HG03095 (cell line): ENCODE data around the gene BARX2.

Source experiments
- ATAC-seq: cut with Tn5 transposase; IDR thresholded peaks from one replicate; pipeline ENCODE4 v1.9.1; 2021; ENCODE audit warnings: moderate library complexity; ENCODE audit not compliant: unreplicated experiment

The BARX2 gene

GRCh38 chr11:129373489-129373953 lies 2.1 kb upstream of the BARX2 start:
- no peak for ATAC-seq

DNA sequence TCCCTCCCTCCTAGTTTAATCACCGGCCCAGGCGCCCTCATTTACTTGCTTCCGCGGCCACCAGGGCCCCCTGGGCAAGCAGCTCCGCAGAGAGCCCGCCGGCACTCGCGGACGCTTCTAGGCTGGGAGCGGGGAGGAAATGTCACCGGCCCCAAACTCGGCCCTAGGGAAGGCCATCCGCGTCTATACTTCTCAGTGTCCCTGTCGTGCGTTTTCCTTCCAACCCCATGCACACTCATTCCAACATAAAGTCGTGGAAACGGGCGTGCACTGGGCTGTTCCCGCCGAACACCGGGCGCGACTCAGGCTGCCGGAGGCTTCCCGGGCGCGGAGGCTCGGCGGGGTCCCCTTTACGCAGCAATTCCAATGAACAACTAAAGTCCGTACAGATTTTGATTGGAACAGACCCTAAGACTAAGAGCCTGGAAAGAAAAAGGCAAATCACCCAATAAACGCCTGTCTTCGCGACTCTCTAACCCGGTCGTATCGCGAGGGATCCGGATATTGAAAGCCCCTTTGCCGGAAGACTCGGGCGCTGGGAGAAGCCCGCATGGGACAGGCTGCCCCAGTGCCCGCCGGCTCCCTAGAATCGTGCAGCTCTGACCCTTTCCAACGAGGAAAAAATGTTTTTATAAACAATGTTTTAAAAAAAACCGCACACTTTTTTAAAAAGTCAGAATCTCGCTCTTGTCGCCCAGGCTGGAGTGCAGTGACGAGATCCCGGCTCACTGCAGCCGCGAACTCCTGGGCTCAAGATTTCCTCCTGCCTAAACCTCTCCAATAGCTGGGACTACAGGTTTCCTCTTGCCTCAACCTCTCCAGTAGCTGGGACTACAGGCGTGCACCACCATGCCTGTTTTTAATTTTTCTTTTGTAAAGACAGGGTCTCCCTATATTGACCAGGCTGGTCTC lies 1.3 kb upstream of the BARX2 start:
- no peak for ATAC-seq

GRCh38 chr11:129374993-129375750 lies 476 bp upstream of the BARX2 start:
- ATAC-seq: no peak

- ATAC-seq: no peak
These were observed 1.2 kb downstream of the BARX2 start for GRCh38 chr11:129376658-129377341.

GRCh38 chr11:129377739-129378138 lies 2.1 kb downstream of the BARX2 start:
- no peak for ATAC-seq

GRCh38 chr11:129380413-129380812 lies 4.8 kb downstream of the BARX2 start:
- no peak for ATAC-seq

DNA sequence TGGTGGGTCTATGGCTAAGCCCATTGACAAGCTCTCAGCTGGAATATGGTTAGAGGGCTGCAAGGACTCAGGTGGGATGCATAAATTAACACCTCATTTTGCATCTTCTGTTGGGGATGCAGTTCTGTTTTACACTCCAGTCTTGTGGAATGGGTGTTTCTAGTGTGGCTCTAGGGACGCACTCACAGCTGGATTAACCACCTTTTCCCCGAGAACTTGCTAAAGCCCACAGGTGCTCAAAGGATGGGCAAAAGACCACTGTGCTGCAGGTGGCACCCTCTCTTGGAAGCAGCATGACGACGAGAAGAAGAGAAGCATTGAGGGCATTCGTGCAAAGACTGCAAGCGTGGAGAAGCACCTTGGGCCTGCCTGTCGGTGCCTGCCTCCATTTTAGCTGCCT lies 6.9 kb downstream of the BARX2 start:
- no peak for ATAC-seq

DNA sequence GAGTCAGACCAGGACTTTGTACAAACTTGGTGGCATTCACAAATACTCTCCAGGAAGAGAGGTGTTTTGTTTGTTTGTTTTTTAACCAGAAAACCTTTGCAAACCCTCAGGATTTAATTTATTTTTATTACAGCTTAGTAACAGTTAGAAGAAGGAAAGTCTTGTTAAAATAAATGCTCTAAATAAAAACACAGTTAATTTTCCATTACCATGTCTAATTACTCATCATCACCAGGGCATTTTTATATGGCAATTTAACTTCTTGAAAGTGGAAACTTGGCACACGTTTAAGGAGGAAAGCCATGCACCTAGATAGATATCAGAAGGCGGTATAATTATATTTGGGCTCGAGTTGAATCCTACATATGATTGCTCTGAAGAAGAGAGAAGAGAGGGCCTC lies 7.4 kb downstream of the BARX2 start:
- no peak for ATAC-seq

DNA sequence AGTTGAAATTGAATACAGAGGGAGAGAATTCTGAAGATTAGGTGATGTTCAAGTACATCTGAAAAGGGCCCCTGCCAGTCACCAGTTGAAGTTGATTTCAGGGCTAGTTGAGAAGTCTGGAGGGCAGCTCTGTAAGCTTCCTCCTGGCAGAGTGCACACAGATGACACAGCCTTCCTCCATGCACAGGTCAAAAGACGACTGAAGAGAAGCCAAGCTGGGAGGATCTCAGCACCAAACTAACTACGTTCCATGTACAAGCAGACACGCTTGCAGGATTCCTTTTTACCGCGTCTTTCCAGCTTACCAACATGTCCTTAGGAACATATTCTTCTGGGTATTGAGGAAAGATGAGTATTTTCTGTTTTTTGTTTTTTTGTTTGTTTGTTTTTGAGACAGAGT lies 7.9 kb downstream of the BARX2 start:
- no peak for ATAC-seq

DNA sequence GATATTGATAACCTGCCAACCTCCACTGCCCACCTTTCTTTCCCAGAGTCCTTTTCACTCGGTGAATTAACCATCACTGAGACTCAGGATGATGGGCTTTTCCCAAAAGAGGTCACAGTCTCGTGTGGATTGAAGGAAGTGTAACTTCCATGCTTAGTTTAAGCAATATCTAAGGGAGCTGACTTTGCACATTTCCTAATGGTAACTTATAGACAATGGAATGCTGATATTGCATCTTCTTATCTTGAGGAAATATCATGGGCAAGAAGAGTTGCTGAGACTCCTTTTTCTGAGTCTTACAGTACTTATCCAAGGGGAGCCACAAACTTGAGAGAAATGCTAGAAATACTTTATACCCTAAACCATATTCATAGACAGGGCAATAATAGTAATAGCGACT lies 8.8 kb downstream of the BARX2 start:
- ATAC-seq: no peak

DNA sequence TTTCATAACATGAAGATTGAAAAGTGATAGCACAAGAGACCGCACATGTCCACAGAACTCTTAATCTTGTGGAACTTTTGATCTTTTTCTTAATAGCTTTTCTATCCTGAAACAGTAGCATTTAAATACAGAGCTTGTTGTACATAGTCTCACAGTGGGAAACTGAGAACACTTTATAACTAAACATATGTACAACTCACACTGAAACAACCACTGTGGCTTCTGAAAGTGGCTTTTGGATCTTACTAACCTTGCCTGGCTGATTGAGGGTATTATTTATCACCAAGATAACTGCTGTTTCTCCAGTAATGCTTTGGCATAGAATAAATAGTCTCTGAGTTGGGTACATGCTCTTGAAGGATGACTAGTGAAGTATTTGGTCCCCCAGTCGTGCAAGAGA lies 10.2 kb downstream of the BARX2 start:
- no peak for ATAC-seq

- no peak for ATAC-seq
These were observed 11.2 kb downstream of the BARX2 start for GRCh38 chr11:129386795-129387397.

- no peak for ATAC-seq
These were observed 11.8 kb downstream of the BARX2 start for GRCh38 chr11:129387434-129387833.

DNA sequence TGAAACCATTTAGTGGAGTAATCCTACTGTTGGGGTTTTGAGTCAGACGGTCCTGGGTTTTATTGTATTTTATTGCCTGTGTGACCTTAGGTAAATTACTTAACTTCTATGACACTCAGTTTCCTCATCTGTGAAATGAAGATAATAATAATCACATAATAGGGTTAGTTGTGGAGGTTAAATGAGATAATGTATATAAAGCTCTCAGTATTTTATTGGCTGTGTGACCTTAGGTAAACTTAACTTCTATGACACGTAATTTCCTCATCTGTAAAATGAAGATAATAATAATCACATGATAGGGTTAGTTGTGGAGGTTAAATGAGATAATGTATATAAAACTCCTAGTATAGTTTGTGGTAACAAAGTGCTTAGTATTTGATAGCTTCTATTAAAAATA lies 13.2 kb downstream of the BARX2 start:
- ATAC-seq: no peak

- ATAC-seq: no peak
These were observed 14.7 kb downstream of the BARX2 start for GRCh38 chr11:129390303-129390821.

DNA sequence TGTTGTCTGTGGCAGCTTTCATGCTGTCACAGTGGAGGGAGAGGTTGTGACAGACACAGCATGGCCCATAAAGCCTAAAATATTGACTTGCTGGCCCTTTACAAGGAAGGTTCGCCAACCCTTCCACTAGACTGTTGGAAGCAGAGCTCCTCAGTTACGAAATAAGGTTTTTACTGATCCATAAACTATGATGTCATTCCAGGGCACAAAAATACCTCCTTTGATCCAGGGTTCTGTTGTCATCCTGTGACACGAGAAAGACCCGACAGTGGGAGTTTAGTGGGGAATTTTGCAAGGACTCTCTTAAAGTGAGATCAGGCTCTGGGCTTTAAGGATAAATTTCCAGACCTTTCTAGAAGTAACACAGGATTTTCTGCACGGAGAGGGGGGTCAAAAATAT lies 15.7 kb downstream of the BARX2 start:
- ATAC-seq: no peak

- no peak for ATAC-seq
These were observed 16.2 kb downstream of the BARX2 start for GRCh38 chr11:129391821-129392220.

DNA sequence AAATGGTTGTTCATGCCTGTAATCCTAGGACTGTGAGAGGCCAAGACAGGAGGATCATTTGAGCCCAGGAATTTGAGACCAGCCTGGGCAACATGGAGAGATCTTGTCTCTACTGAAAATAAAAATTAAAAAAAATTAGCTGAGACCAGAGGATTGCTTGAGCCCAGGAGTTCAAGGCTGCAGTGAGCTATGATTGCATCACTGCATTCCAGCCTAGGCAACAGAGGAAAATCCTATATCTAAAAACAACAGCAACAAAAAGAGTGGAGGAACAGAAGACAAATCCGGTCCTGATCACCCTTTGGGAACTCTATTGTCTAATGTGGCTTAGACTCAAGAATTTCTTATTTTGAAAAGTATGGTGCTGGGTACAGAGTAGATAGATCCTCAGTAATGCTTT lies 17.3 kb downstream of the BARX2 start:
- ATAC-seq: no peak

DNA sequence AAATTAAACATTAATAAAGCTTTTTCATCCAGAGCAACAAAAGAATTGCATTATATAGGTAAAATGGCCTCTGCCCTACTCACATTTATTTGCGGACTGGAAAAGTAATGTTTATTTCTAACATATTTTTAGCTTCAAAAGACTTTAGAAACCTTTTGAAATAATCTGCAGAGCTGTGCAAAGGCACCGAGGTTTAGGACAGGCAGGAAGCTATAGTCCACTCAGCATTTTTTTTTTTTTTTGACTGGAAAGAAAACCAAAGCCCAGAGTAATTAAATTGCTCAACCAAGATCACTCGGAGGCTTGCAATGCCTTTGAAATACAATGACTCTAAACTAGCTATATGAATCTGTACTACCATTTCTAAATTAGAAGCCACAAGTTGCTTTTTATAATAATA lies 19.1 kb downstream of the BARX2 start:
- ATAC-seq: no peak

DNA sequence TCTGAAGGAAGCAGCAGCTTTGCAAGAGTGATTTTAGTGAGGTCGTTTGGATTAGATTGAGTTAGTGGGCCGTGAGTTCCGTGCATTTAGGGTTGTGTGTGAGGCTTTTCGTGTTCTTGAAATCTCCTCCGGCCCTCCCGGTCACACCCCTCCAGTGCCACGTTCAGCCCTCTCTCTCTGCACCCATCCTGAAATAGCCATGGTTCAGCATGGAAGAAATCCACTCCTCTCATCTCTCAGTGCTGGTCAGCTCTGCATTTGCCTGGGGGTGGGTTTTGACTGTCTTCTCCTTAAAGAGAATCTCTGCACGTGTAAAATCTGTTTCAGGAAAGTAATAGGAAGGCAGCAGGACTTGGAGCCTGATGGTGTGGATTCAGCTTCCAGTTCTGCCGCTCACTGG lies 19.8 kb downstream of the BARX2 start:
- no peak for ATAC-seq

DNA sequence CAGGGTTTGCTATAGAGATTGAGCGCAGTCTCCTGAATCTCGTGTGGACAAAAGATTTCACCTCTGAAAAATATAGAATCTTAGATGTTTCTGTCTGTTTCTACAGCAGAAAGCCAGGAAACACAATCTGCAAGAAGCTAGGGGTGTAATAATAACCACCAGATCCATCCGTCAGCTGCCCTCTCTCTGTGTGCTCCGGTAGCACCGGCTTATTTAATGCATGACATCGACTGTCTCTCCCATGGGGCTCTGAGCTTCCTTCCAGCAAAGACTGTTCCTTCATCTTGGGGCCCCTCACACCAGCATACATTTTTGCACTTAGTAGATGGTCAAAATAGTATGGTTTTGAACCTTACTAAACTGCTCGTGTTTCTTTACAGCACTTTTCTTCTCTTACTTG lies 20.2 kb downstream of the BARX2 start:
- ATAC-seq: no peak
